ENCODE measurements around the gene HIPK1.

DNA sequence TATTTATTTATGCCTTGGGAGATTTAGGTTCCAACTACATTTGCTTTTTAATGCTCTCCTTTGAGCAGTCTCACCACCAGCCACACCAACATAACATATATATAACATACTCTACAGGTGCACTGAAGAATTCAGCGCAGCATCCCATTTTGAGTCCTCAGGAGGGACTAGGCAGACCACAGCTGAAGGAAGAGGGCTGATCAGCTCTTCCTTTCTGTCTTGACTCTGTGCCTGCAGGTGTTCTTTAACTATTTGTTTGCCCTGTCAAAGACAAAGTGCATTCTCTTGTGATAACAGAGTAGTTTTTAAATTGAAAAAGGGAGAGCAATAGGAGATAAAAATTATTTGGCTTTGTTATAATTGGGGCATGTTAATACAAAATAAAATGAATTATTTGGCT is 17.0 kb downstream of the HIPK1 start:
- TF ChIP-seq, protein P1, sequence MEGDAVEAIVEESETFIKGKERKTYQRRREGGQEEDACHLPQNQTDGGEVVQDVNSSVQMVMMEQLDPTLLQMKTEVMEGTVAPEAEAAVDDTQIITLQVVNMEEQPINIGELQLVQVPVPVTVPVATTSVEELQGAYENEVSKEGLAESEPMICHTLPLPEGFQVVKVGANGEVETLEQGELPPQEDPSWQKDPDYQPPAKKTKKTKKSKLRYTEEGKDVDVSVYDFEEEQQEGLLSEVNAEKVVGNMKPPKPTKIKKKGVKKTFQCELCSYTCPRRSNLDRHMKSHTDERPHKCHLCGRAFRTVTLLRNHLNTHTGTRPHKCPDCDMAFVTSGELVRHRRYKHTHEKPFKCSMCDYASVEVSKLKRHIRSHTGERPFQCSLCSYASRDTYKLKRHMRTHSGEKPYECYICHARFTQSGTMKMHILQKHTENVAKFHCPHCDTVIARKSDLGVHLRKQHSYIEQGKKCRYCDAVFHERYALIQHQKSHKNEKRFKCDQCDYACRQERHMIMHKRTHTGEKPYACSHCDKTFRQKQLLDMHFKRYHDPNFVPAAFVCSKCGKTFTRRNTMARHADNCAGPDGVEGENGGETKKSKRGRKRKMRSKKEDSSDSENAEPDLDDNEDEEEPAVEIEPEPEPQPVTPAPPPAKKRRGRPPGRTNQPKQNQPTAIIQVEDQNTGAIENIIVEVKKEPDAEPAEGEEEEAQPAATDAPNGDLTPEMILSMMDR (IDR thresholded peaks at IDR 0.05; ENCODE audit: insufficient read depth, low read length): no peak
- TF ChIP-seq, protein P2, sequence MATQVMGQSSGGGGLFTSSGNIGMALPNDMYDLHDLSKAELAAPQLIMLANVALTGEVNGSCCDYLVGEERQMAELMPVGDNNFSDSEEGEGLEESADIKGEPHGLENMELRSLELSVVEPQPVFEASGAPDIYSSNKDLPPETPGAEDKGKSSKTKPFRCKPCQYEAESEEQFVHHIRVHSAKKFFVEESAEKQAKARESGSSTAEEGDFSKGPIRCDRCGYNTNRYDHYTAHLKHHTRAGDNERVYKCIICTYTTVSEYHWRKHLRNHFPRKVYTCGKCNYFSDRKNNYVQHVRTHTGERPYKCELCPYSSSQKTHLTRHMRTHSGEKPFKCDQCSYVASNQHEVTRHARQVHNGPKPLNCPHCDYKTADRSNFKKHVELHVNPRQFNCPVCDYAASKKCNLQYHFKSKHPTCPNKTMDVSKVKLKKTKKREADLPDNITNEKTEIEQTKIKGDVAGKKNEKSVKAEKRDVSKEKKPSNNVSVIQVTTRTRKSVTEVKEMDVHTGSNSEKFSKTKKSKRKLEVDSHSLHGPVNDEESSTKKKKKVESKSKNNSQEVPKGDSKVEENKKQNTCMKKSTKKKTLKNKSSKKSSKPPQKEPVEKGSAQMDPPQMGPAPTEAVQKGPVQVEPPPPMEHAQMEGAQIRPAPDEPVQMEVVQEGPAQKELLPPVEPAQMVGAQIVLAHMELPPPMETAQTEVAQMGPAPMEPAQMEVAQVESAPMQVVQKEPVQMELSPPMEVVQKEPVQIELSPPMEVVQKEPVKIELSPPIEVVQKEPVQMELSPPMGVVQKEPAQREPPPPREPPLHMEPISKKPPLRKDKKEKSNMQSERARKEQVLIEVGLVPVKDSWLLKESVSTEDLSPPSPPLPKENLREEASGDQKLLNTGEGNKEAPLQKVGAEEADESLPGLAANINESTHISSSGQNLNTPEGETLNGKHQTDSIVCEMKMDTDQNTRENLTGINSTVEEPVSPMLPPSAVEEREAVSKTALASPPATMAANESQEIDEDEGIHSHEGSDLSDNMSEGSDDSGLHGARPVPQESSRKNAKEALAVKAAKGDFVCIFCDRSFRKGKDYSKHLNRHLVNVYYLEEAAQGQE (IDR thresholded peaks at IDR 0.05; ENCODE audit: insufficient replicate concordance, low read depth): no peak
- no peak for TF ChIP-seq GABPA (IDR thresholded peaks at IDR 0.05; ENCODE audit: low read depth)

Data from HL-60 (cell line).